Ramos (cell line): Measurements from ENCODE around the gene PRSS56.

ENCODE experiments used
- in situ Hi-C: fragments of 300-500 bp; cut with MboI; formaldehyde crosslinking; loops from one replicate; pipeline ENCODE4 v1.14.3; 2022; ENCODE audit warnings: low sequenced_read_pairs; ENCODE audit not compliant: unreplicated experiment

The PRSS56 gene

GRCh38 chr2:232485757-232486557 is 34.2 kb upstream of the PRSS56 start:
- in situ Hi-C loops = no loop called here

GRCh38 chr2:232486558-232487384 is 33.4 kb upstream of the PRSS56 start:
- in situ Hi-C loops = no loop called here

- in situ Hi-C loops = no loop called here
These were observed 32.6 kb upstream of the PRSS56 start, which contains the start of gene ECEL1 for GRCh38 chr2:232487385-232488096. Gene ECEL1 (minus strand): TSS chr2:232487834. CDS start chr2:232486653, 1,181 bp downstream.

GRCh38 chr2:232488097-232488711 is 32.0 kb upstream of the PRSS56 start:
- in situ Hi-C loops = no loop called here

GRCh38 chr2:232488721-232489300 is 31.4 kb upstream of the PRSS56 start:
- in situ Hi-C loops = no loop called here

GRCh38 chr2:232489516-232490220 is 30.5 kb upstream of the PRSS56 start:
- in situ Hi-C loops = no loop called here

GRCh38 chr2:232490221-232491138 is 29.7 kb upstream of the PRSS56 start:
- in situ Hi-C loops = no loop called here

GRCh38 chr2:232491139-232491780 is 28.9 kb upstream of the PRSS56 start:
- in situ Hi-C loops = no loop called here

GRCh38 chr2:232492236-232492848 is 27.8 kb upstream of the PRSS56 start:
- in situ Hi-C loops = no loop called here

GRCh38 chr2:232492963-232493700 is 27.1 kb upstream of the PRSS56 start:
- in situ Hi-C loops = no loop called here

GRCh38 chr2:232493701-232494474 is 26.3 kb upstream of the PRSS56 start:
- in situ Hi-C loops = no loop called here

GRCh38 chr2:232494542-232494941 is 25.6 kb upstream of the PRSS56 start:
- in situ Hi-C loops = no loop called here

GRCh38 chr2:232495292-232495691 is 24.9 kb upstream of the PRSS56 start:
- in situ Hi-C loops = no loop called here

GRCh38 chr2:232496501-232497270 is 23.5 kb upstream of the PRSS56 start:
- in situ Hi-C loops = no loop called here

- in situ Hi-C loops = no loop called here
These were observed 22.8 kb upstream of the PRSS56 start for GRCh38 chr2:232497348-232497747.
